Activated T-cell treated with anti-CD3 and anti-CD28 coated beads for 1 hour (primary cell): ENCODE results near the gene TEX26.

Experiments used
- DNase-seq: peaks from one replicate; pipeline ENCODE4 v3.0.0-alpha.2; 2020; ENCODE audit warnings: low read depth

TEX26 gene

DNA sequence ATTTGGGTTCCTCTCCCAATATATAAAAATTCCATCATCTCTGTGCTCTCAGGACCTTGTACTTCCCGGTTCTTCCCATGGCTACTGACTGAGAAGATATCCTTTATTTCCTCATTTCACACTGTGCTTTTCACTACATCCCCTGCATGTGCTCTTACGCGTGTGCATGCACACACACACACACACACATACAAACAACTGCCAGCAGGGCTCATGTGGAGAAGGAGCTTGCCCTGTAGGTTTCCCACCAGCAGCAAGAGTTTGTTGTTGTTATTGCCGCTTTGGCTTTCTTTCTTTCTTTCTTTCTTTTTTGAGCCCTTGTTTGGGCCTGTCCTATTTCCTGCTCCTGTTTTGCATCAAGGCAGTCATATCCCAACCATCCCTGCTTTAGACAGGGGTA lies 43.6 kb downstream of the TEX26 start:
- no peak for DNase-seq

DNA sequence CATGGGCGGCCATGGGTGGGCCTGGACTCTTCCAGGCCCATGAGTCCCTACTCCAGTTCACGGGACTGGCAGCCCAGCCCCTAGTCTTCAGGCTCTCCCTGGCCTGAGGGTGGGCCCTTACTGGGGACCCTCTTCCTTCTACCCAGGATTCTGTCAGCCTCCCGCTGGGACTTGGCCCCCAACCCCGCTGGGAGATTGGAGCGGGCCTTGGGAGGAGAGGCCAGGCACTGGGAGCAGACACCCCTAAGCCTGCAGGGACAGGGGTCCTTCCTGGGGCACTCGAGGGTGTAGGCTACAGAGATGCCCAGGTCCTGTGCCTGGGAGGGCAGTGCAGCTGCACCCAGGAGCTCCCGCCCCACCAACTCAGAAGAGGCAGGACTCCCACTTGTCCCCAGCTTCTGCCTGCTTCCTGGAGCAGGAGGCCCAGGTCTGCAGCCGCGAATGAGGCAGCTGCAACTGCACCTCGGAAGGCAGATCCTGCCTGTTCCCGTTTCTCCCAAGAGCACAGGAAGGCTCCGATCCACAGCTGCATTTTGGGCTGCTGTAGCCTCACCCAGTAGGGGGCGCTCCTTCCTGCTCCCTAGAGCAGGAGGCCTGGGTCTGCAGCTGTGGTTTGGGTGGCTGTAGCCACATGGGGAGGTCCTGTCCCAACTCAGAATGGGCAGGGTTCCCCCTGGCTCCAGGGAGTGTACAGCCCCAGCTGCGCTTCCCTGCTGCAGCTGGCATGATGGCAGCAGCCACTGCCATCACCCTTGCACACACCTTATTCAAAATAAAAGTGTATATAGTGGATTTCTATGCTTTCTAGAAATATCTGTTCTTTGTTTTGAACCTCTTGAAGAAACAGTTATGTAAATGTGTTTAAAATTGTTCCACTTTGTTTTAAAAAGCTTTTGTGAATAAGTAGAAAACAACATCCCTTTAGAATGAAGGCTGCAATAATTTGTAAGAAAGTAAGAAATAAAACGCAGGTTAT lies 46.8 kb downstream of the TEX26 start:
- peak; percentile 18 for DNase-seq

GRCh38 chr13:30982506-30982905 lies 50.0 kb downstream of the TEX26 start:
- no peak for DNase-seq

DNA sequence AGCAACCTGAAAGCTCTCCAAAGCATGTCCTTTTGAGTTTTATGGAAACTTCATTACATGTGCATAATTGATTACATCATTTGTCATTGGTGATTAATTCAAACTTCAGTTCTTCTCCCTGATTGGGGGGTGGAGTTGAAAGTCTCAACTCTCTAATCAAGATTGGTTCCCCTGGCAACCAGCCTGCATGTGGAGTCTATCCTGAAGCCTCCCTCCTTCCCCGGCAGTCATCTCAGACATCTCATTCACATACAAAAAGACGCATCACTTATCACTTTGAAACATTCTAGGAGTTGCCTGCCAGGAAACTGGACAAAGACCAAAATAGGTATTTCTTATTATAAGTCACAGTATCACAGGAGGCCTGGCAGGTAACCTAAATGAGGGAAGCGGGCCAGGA lies 50.5 kb downstream of the TEX26 start:
- no peak for DNase-seq

GRCh38 chr13:30983431-30983830 lies 51.0 kb downstream of the TEX26 start:
- DNase-seq, result no peak

DNA sequence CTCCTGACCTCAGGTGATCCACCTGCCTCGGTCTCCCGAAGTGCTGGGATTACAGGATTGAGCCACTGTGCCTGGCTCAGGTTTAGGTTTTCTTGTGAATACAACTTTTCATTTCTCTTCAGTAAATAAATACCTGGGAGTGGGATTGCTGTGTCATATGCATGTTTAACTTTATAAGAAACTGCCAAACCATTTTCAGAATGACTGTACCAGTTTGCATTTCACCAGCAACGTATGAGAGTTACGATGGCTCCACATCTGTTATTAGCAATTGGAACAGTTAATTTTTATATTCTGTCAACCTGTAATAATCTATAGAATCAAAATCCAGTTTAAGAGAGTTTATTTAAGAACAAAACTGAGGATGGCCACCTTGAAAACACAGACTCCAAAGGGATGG lies 52.2 kb downstream of the TEX26 start:
- no peak for DNase-seq

DNA sequence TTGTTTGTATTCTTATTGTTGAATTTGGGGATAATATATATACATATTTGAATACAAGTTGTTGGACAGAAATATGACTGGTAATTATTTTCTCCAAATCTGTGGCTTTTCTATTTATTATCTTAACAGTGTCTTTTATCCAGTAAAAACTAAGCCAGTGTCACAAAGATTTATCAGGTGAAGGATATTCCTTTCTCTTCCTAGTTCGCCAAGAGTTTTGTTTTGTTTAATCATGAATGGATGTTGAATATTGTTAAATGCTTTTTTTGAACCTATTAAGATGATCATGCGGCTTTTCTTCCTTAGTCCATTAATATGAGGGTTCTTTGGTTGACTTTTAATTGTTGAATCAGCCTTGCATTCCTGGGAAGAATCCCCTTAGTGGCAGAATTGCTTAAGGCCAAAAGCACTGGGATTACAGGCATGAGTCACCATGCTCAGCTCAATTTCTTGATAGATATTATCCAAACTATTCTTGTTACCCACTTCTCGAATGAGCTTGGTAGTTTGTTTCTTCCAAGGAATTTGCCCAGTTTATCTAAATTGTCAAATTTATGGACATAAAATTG lies 53.3 kb downstream of the TEX26 start:
- DNase-seq, result no peak

DNA sequence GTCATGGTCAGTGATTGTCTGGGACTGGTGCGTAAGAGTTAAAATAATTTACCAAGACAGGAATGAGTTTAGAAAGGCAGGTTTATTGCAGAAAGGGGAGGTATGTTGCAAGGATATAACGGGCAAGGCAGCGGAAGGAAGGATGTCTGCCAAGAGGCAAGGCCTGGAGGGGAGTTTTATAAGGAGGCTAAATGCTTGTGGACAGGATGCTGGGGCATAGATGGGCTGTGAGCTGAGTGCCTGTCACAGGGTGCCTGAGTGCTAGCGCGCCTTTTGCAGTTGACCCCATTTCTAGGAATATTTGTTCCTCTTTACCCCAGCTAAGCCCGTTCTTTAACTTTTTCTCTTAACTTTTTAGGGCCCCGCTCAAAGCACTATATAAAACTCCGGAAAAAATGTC lies 58.7 kb downstream of the TEX26 start:
- DNase-seq, result no peak

GRCh38 chr13:30991922-30992321 lies 59.5 kb downstream of the TEX26 start:
- DNase-seq, result no peak

GRCh38 chr13:30995331-30995730 lies 62.9 kb downstream of the TEX26 start:
- DNase-seq, result no peak

DNA sequence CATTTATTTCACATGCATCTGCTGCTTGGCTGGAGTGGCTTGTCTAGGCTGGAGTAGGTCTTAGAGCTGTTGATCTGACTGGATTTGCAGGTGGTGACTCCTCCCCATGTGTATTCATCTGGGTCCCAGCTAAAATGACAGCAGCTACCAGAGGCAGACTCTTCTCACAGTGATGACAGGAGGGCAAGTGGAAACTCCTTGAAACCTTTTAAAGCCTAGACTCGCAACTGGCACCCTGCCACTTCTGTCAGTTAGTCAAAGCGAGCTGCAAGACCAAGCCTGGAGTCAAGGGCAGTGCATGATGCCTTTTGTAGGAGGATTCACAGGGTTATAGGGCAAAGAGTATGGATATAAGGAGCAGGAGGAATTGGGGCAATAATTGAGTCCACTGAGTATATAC lies 65.2 kb downstream of the TEX26 start:
- no peak for DNase-seq

- no peak for DNase-seq
Observed at GRCh38 chr13:30998136-30999088, 66.0 kb downstream of the TEX26 start.

DNA sequence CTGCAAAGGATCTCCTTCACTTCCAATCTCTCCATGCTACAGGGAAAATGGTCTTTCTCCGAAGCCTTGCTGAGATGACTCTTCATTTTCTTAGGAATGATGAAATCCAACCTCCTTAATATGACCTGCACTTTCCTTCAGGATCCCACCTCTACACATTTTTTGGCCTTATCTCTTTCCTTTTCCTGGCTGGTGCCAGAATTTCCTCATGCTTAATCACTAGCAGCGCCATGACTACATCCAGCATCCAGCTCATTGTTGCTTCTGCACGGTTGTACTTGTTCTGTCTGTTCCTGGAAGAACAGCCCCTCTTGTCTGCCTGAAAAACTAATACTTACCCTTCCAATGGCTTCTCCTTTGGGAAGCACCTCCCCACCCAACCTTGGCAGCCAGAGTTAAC lies 68.4 kb downstream of the TEX26 start:
- no peak for DNase-seq

GRCh38 chr13:31001647-31002046 lies 69.2 kb downstream of the TEX26 start:
- DNase-seq, result no peak

DNA sequence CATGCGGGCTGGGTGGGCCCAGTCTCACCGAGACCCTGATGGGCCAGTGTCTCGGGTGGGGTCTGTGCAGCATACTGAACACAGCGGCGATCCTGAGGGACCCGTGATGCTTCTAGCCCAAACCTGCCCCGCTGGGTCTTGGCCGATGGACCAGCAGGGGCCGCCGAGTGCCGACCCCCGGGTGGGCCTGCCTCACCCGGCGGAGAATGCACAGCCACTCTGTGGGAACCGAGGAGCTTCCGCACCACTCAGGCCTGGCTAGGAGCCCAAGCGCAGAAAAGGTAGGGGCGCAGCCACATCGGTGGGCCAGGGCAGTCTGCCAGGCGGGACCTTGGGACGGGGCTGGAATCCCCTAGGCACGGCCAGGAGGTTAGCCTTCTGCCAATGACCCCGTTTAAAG lies 72.6 kb downstream of the TEX26 start:
- DNase-seq, result no peak

- DNase-seq, result no peak
Observed at GRCh38 chr13:31007417-31007816, 75.0 kb downstream of the TEX26 start.

- DNase-seq, result no peak
Observed at GRCh38 chr13:31008400-31009115, 76.1 kb downstream of the TEX26 start.

DNA sequence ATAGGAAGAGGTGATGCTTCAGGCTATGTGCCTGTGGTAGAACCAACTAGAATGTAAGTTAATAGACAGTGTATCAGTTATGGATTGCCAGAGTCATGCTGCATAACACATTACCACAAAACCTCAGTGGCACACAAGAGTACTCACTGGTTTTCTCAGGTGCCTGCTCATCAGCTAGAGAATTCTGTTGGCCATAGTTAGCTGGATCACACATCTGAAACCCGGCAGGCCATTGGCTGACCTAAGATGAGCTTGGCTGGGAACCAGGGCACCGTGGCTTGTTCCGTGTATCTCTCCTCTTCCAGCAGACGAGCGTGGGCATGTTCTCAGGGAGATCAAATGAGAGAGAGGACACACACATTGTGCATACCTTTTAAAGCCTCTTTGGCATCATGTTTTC lies 76.7 kb downstream of the TEX26 start:
- DNase-seq, result no peak

GRCh38 chr13:31010296-31010695 lies 77.8 kb downstream of the TEX26 start:
- DNase-seq, result no peak

DNA sequence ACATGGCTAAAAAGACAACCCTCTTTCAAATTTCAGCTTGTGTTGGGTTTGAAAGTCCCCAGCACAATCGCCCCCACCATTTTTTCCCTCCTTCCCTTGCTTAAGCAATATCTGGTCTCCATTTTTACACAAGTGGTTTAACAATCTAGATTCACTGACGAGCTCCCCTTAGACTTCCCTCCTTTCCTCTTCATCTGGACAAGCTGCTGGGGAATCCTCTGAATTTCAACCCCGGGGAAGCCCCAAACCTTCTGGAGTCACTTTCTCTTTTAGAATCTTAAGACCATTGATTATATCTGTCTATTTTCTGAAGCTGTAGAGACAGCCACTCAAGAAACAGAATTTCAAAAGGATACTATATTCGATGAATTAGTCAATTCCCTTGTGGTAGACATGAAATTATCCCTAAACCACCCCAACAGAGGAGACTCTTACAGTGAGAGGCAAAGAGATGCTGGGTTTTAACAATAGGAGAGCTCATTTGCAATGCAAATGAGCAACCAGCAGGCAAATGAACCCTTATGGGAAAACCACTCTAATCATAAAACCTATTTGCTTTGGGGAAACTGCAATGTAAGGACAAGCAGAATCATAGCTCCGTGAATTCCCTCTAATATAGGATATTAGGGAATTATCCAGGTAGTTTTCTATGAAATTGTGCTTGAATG lies 78.9 kb downstream of the TEX26 start:
- DNase-seq, result no peak
